ENCODE measurements around the gene VAMP4.

VAMP4 gene

GRCh38 chr1:171668372-171668771, 73.5 kb downstream of the VAMP4 start (continued):
- TF ChIP-seq ZNF514 (tag by site-specific recombination; IDR thresholded peaks at IDR 0.05) = no peak
- no peak for TF ChIP-seq ZNF561 (tag by site-specific recombination; IDR thresholded peaks at IDR 0.05; ENCODE audit: borderline replicate concordance)
- no peak for TF ChIP-seq ZNF580 (tag by site-specific recombination; IDR thresholded peaks at IDR 0.05)
- TF ChIP-seq ZNF777 (tag by site-specific recombination; IDR thresholded peaks at IDR 0.05; ENCODE audit: borderline replicate concordance) = no peak
- TF ChIP-seq ZNF449 (tag by site-specific recombination; IDR thresholded peaks at IDR 0.05) = no peak
- TF ChIP-seq YY2 (tag by site-specific recombination; IDR thresholded peaks at IDR 0.05) = no peak
- no peak for TF ChIP-seq ZNF549 (tag by site-specific recombination; IDR thresholded peaks at IDR 0.05)

- Histone ChIP-seq H3K36me3 (ENCODE audit: control insufficient read depth in 2 of 2, insufficient read depth in 1 of 2, low read length in 2 of 2) (no peaks in the 10 kb centered on the region), H3K9me3 (ENCODE audit: control insufficient read depth, insufficient read depth, low read depth, low read length) (no peaks in the 10 kb centered on the region), H3K27ac (ENCODE audit: extremely low read depth, low read depth, low read length) (no peak overlapping the region), H3K4me1 (ENCODE audit: control insufficient read depth, insufficient read depth, low read length) (no peaks in the 10 kb centered on the region), H3K4me3 (ENCODE audit: low read depth, low read length) (no peak overlapping the region)
- ChIA-PET CTCF (interaction anchor here (0.7 to 1.5 kb wide), 3 partner anchors 17 to 50 kb away, joined by 3 to 4 read pairs (median 3); no protein-coding TSS in a partner anchor), POLR2A (no interaction called here)
- TF ChIP-seq ZNF280D (tag by site-specific recombination; IDR thresholded peaks at IDR 0.05) (no peak), ZNF391 (tag by site-specific recombination; IDR thresholded peaks at IDR 0.05; ENCODE audit: borderline replicate concordance, low read depth) (no peak), ZBTB8A (tag by site-specific recombination; IDR thresholded peaks at IDR 0.05) (no peak), ZNF175 (tag by site-specific recombination; IDR thresholded peaks at IDR 0.05) (no peak)
Observed at GRCh38 chr1:171666114-171666769, 75.6 kb downstream of the VAMP4 start.

- CTCF ChIA-PET = interaction anchor here (0.6 to 1.5 kb wide), 2 partner anchors 12 to 15 kb away, joined by 3 to 4 read pairs; partner anchors contain the start of gene MYOC
- POLR2A ChIA-PET = no interaction called here
- Histone ChIP-seq H3K4me3 (ENCODE audit: low read depth, low read length) (no peak overlapping the region), H3K36me3 (ENCODE audit: control insufficient read depth in 2 of 2, insufficient read depth in 1 of 2, low read length in 2 of 2) (no peaks in the 10 kb centered on the region), H3K4me1 (ENCODE audit: control insufficient read depth, insufficient read depth, low read length) (no peaks in the 10 kb centered on the region), H3K9me3 (ENCODE audit: control insufficient read depth, insufficient read depth, low read depth, low read length) (no peaks in the 10 kb centered on the region), H3K27ac (ENCODE audit: extremely low read depth, low read depth, low read length) (no peak overlapping the region)
- TF ChIP-seq ZNF571 (tag by site-specific recombination; IDR thresholded peaks at IDR 0.05) (no peak), ZNF366 (tag by site-specific recombination; conservative IDR thresholded peaks at IDR 0.05) (no peak), FEZF1 (tag by site-specific recombination; IDR thresholded peaks at IDR 0.05) (no peak), PATZ1 (tag by site-specific recombination; IDR thresholded peaks at IDR 0.05) (no peak), ZNF423 (tag by site-specific recombination; IDR thresholded peaks at IDR 0.05) (no peak), ZNF266 (tag by site-specific recombination; IDR thresholded peaks at IDR 0.05; ENCODE audit: low read depth) (no peak), ZNF549 (tag by site-specific recombination; IDR thresholded peaks at IDR 0.05) (no peak), ZNF138 (tag by site-specific recombination; IDR thresholded peaks at IDR 0.05; ENCODE audit: borderline replicate concordance) (no peak), ZNF544 (tag by site-specific recombination; IDR thresholded peaks at IDR 0.05) (no peak)
Observed at GRCh38 chr1:171664976-171665375, 76.9 kb downstream of the VAMP4 start.
